VCaP (cell line): ENCODE measurements around the gene ITGA8.

ENCODE experiments used
- H3K27ac ChIP-seq: fragments of 450-650 bp; 2 replicates; pipeline ENCODE4 v1.5.1; 2017
- CTCF ChIP-seq: fragments of 450-650 bp; conservative IDR thresholded peaks from 2 replicates; pipeline ENCODE4 v1.5.1; 2017; ENCODE audit warnings: mild to moderate bottlenecking, moderate library complexity

Gene ITGA8

GRCh38 chr10:15735763-15736162 is 16.0 kb upstream of the ITGA8 start:
- TF ChIP-seq CTCF, result no peak
- no peak overlapping the region for H3K27ac ChIP-seq

GRCh38 chr10:15730341-15730740 is 10.6 kb upstream of the ITGA8 start:
- H3K27ac ChIP-seq, result no peak overlapping the region
- no peak for TF ChIP-seq CTCF

GRCh38 chr10:15729890-15730289 is 10.2 kb upstream of the ITGA8 start:
- no peak overlapping the region for H3K27ac ChIP-seq
- no peak for TF ChIP-seq CTCF

GRCh38 chr10:15726042-15726441 is 6.3 kb upstream of the ITGA8 start:
- no peak overlapping the region for H3K27ac ChIP-seq
- peak; percentile 35 for TF ChIP-seq CTCF

GRCh38 chr10:15725603-15726002 is 5.9 kb upstream of the ITGA8 start:
- no peak overlapping the region for H3K27ac ChIP-seq
- peak; percentile 83 for TF ChIP-seq CTCF

- H3K27ac ChIP-seq, result no peak overlapping the region
- no peak for TF ChIP-seq CTCF
Measured at GRCh38 chr10:15724683-15725082, 5.0 kb upstream of the ITGA8 start.

GRCh38 chr10:15723803-15724202 is 4.1 kb upstream of the ITGA8 start:
- no peak overlapping the region for H3K27ac ChIP-seq
- no peak for TF ChIP-seq CTCF
